Activated naive CD4-positive, alpha-beta T cell treated with anti-CD3 and anti-CD28 coated beads for 36 hours (primary cell): ENCODE data around the gene SSPN. TPM values are rescaled to one million over a fixed set of nuclear protein-coding genes. Genes with fewer than 3 reads are reported as not detected.

Experiments
- CTCF ChIA-PET: fragments of 350-600 bp; sonication (Branson Sonifier 250); formaldehyde crosslinking; loops from one replicate; lab custom pipeline; 2021; ENCODE audit warnings: antibody characterized with exemption; lab: Charles Lee
- DNase-seq: peaks from one replicate; pipeline ENCODE4 v3.0.0-alpha.2; 2020
- H3K27ac Mint-ChIP-seq: one replicate; pipeline ENCODE4 v1.8.0; 2021; ENCODE audit warnings: mild to moderate bottlenecking, mixed read lengths
- H3K27me3 Mint-ChIP-seq: one replicate; pipeline ENCODE4 v1.8.0; 2021; ENCODE audit warnings: low read depth, mixed read lengths
- H3K36me3 Mint-ChIP-seq: one replicate; pipeline ENCODE4 v1.8.0; 2021; ENCODE audit warnings: low read depth, mixed read lengths
- H3K4me1 Mint-ChIP-seq: one replicate; pipeline ENCODE4 v1.8.0; 2021; ENCODE audit warnings: low read depth, mixed read lengths
- H3K4me3 Mint-ChIP-seq: one replicate; pipeline ENCODE4 v1.8.0; 2021; ENCODE audit warnings: mild to moderate bottlenecking, moderate library complexity, mixed read lengths
- H3K9me3 Mint-ChIP-seq: one replicate; pipeline ENCODE4 v1.8.0; 2021; ENCODE audit warnings: mixed read lengths
- intact Hi-C: fragments of 100-400 bp; cut with micrococcal nuclease; formaldehyde crosslinking; loops from one replicate; pipeline ENCODE4 v1.15.1; 2023
- total RNA-seq, 2 experiments: library from RNA; stranded (reverse); gene quantifications; one replicate each; pipeline ENCODE4 v1.2.3, GENCODE V29; 2021

Gene SSPN
- total RNA-seq, 2 experiments from 2014 or later: not detected

GRCh38 chr12:26238341-26239121 is 43.2 kb downstream of the SSPN start:
- peaks cover 3% of the 10 kb centered on the region for H3K9me3 Mint-ChIP-seq
- peaks cover 14% of the 10 kb centered on the region for H3K27me3 Mint-ChIP-seq
- H3K4me3 Mint-ChIP-seq: no peak overlapping the region
- no peak overlapping the region for H3K27ac Mint-ChIP-seq
- H3K36me3 Mint-ChIP-seq: no peaks in the 10 kb centered on the region
- CTCF ChIA-PET: no interaction called here
- DNase-seq: no peak
- intact Hi-C loops: no loop called here
- no peaks in the 10 kb centered on the region for H3K4me1 Mint-ChIP-seq

DNA sequence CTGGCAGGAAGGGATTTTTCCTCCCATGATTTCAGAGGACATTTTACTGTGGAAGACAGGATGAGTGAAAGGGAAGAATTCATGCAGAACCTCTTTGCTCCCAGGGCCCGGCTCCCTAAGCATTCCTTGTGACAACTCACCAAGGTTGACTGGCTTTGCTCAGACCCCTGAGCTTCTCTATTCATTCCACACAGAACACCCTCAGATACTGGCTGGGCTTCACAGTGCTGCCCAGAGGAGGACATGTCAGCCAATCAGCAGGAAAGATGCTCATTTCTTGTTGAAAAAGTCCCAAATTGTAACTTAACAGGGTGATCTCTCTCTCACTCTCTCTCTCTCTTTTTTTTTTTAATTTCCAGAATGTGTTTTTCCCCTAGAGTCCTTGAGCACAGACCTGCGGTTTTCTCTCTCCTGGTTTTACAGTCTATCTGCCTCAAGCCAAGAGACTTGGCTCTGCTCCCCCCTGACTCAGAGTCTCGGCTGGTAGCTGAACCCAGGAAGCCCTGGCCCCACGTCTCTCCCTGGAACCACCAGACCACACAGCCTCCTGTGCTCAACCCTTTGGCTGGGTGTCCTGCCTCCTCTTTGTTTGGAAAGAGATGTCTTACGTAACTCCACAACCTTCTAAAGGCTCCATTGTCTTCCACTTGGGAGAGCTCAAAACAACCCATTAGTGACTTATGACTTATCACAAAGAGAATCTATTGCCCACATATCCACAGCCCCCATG is 43.9 kb downstream of the SSPN start:
- DNase-seq: no peak
- peaks cover 14% of the 10 kb centered on the region for H3K27me3 Mint-ChIP-seq
- H3K27ac Mint-ChIP-seq: no peak overlapping the region
- CTCF ChIA-PET: no interaction called here
- no peaks in the 10 kb centered on the region for H3K36me3 Mint-ChIP-seq
- H3K4me3 Mint-ChIP-seq: no peak overlapping the region
- H3K9me3 Mint-ChIP-seq: peaks cover 3% of the 10 kb centered on the region
- H3K4me1 Mint-ChIP-seq: no peaks in the 10 kb centered on the region
- intact Hi-C loops: no loop called here

DNA sequence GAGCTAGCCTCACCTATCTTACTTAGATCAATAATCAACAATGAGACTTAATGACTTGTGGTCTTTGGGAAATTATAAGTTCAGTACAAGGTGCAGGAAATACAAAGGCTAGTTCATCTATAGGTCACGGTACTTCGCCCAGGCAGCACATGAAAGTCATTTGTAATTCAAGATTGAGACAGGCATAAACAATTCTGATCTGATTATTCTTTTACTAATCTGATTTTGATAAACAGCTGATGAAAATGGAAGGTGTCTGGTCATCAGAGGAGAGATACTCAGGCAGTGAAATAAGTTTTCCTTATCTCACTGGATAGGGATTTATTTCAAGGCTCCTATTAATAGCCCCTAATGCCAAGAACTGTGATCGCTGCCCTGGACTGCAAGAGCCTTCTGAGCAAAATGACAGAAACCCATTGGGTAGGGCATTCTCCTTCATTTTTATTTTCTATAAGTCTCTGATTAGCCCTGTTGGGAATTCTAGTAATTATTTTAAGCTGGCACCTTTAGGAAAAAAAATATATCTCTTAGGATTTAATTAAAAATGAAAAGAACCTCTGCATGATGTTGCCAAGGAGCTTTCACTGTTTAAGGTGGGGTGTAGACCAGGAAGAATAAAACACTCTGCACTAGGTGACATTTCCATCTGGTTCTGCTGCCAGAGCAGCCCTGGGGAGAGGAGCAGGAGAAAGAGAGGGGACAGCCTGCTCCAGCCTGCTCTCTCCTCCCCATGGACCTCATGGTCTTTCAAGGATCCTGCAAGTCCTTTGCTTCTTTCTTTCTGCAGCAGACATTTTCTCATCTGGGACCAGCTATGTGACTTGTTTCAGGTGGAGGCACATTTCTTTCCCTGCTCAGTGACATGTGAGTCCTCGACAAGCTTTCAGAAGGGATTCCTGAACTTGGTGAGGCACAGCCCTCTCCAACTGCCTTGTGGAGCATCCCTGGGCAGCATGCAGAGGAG is 44.8 kb downstream of the SSPN start:
- no peaks in the 10 kb centered on the region for H3K4me1 Mint-ChIP-seq
- H3K27me3 Mint-ChIP-seq: peaks cover 14% of the 10 kb centered on the region
- peaks cover 3% of the 10 kb centered on the region for H3K9me3 Mint-ChIP-seq
- H3K36me3 Mint-ChIP-seq: no peaks in the 10 kb centered on the region
- CTCF ChIA-PET: interaction anchor here (1.0 kb wide), 1 partner anchor 14 kb away, joined by 3 read pairs; no protein-coding TSS in a partner anchor
- no peak for DNase-seq
- H3K27ac Mint-ChIP-seq: no peak overlapping the region
- no peak overlapping the region for H3K4me3 Mint-ChIP-seq
- intact Hi-C loops: no loop called here

- DNase-seq: no peak
- no peaks in the 10 kb centered on the region for H3K36me3 Mint-ChIP-seq
- intact Hi-C loops: no loop called here
- no peaks in the 10 kb centered on the region for H3K4me1 Mint-ChIP-seq
- H3K27me3 Mint-ChIP-seq: peaks cover 14% of the 10 kb centered on the region
- CTCF ChIA-PET: interaction anchor here (1.0 kb wide), 1 partner anchor 15 kb away, joined by 3 read pairs; no protein-coding TSS in a partner anchor
- H3K27ac Mint-ChIP-seq: no peak overlapping the region
- H3K9me3 Mint-ChIP-seq: no peaks in the 10 kb centered on the region
- H3K4me3 Mint-ChIP-seq: no peak overlapping the region
These were observed 45.7 kb downstream of the SSPN start for GRCh38 chr12:26241080-26241479.

DNA sequence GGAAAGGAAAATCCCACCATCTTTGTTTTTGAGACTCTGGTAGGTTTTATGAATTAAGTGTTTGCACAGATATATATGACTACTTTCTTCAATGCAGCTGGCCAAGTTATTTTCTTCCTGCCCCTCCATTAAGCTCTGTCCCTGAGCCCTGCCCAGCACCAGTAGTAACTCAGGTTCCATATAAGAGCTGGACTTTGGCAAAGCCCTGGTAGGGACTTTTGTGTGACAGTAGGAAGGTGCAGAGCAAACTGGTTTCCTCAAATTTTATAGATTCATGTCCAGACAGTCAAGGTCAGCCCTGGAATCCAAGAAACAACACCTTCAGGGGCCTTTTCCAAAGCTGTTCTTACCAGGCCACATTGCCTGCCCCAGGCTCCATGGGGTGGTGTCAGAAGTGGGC is 47.3 kb downstream of the SSPN start:
- intact Hi-C loops: no loop called here
- Mint-ChIP-seq H3K36me3 (no peaks in the 10 kb centered on the region), H3K27me3 (peaks cover 14% of the 10 kb centered on the region), H3K9me3 (no peaks in the 10 kb centered on the region), H3K27ac (no peak overlapping the region), H3K4me1 (no peaks in the 10 kb centered on the region), H3K4me3 (no peak overlapping the region)
- DNase-seq: no peak
- CTCF ChIA-PET: no interaction called here

- Mint-ChIP-seq H3K4me1 (no peaks in the 10 kb centered on the region), H3K27ac (no peak overlapping the region), H3K27me3 (peaks cover 11% of the 10 kb centered on the region), H3K4me3 (no peak overlapping the region), H3K36me3 (no peaks in the 10 kb centered on the region), H3K9me3 (peaks cover 2% of the 10 kb centered on the region)
- CTCF ChIA-PET: no interaction called here
- no peak for DNase-seq
- intact Hi-C loops: no loop called here
These were observed 49.1 kb downstream of the SSPN start for GRCh38 chr12:26244503-26244902.

DNA sequence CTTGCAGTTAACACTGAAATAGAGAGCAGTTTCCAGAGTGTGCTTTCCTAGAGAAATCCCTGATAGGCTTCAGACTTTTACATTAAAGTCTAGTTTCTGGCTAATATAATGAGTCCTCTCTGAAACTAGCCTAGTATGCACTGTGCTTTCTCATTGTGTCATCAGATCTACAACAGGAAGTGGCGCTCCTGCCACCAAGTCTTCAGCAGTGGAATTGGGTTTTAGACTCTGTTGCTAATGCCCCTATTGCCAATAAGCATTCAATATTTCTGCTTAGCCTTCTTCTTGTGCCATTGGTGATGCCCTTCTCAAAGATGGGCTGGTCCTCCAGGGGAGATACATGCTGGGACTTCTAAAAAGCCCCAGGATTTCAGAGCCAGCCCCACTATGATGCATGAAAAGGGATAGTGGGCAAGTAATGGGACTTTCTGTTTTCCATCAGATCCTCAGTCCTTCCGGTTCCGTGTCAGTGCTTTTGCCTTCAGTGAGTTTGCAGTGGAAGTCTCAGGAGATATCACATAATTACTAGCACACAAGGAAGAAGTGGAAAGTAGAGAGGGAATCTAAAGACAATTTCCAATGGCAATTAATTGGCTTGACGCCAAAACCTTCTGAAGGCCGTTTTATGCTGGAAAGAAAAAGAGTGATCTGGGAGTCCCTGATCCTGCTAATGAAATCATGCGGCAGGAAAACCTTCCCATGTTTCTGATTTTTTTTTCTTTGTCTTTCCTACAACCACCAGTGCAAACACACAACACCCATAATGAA is 50.0 kb downstream of the SSPN start:
- no peak overlapping the region for H3K4me3 Mint-ChIP-seq
- intact Hi-C loops: no loop called here
- H3K27ac Mint-ChIP-seq: no peak overlapping the region
- H3K9me3 Mint-ChIP-seq: peaks cover 5% of the 10 kb centered on the region
- CTCF ChIA-PET: no interaction called here
- peaks cover 5% of the 10 kb centered on the region for H3K27me3 Mint-ChIP-seq
- no peaks in the 10 kb centered on the region for H3K36me3 Mint-ChIP-seq
- H3K4me1 Mint-ChIP-seq: no peaks in the 10 kb centered on the region
- no peak for DNase-seq

- no peak for DNase-seq
- CTCF ChIA-PET: no interaction called here
- intact Hi-C loops: no loop called here
- no peaks in the 10 kb centered on the region for H3K36me3 Mint-ChIP-seq
- H3K9me3 Mint-ChIP-seq: peaks cover 5% of the 10 kb centered on the region
- no peak overlapping the region for H3K27ac Mint-ChIP-seq
- no peak overlapping the region for H3K4me3 Mint-ChIP-seq
- no peaks in the 10 kb centered on the region for H3K4me1 Mint-ChIP-seq
- no peaks in the 10 kb centered on the region for H3K27me3 Mint-ChIP-seq
These were observed 51.3 kb downstream of the SSPN start for GRCh38 chr12:26246483-26247164.

GRCh38 chr12:26247873-26248272 is 52.5 kb downstream of the SSPN start:
- Mint-ChIP-seq H3K36me3 (no peaks in the 10 kb centered on the region), H3K9me3 (peaks cover 5% of the 10 kb centered on the region), H3K4me3 (no peak overlapping the region), H3K27me3 (no peaks in the 10 kb centered on the region), H3K27ac (no peak overlapping the region), H3K4me1 (no peaks in the 10 kb centered on the region)
- CTCF ChIA-PET: no interaction called here
- no peak for DNase-seq
- intact Hi-C loops: no loop called here

GRCh38 chr12:26250801-26251200 is 55.4 kb downstream of the SSPN start:
- DNase-seq: no peak
- H3K9me3 Mint-ChIP-seq: peaks cover 5% of the 10 kb centered on the region
- H3K36me3 Mint-ChIP-seq: no peaks in the 10 kb centered on the region
- no peak overlapping the region for H3K4me3 Mint-ChIP-seq
- CTCF ChIA-PET: no interaction called here
- H3K27me3 Mint-ChIP-seq: no peaks in the 10 kb centered on the region
- H3K4me1 Mint-ChIP-seq: no peaks in the 10 kb centered on the region
- intact Hi-C loops: no loop called here
- no peak overlapping the region for H3K27ac Mint-ChIP-seq

DNA sequence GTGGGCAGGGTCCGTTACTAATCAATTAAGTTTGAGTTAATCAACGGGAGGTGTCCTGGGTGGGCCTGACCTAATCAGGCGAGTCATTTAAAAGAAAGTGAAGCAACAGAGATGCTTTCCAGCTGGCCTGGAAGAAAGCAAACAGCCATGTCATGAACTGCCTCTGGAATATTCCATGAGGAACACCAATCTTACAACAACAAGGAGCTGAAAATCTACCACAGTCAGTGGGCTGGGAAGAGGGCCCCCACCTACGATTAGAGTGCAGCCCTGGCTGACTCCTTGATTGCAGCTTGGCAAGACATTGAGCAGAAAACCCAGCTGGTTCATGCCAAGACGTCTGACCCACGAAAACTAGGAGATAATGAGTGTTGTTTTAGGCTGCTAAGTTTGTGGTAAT is 56.2 kb downstream of the SSPN start:
- intact Hi-C loops: no loop called here
- no peak overlapping the region for H3K27ac Mint-ChIP-seq
- no peak overlapping the region for H3K4me3 Mint-ChIP-seq
- no peaks in the 10 kb centered on the region for H3K27me3 Mint-ChIP-seq
- peaks cover 5% of the 10 kb centered on the region for H3K9me3 Mint-ChIP-seq
- CTCF ChIA-PET: no interaction called here
- H3K4me1 Mint-ChIP-seq: no peaks in the 10 kb centered on the region
- DNase-seq: no peak
- no peaks in the 10 kb centered on the region for H3K36me3 Mint-ChIP-seq
